SK-N-SH (cell line): ENCODE measurements around the gene SPIRE1. TPM values are rescaled to one million over a fixed set of nuclear protein-coding genes. Genes with fewer than 3 reads are reported as not detected.

ENCODE experiments used
- CTCF ChIA-PET: fragments of 300-600, 350-600 bp; formaldehyde crosslinking; extraction: SDS; loops from one replicate; lab custom pipeline; 2021; lab: Yijun Ruan, JAX
- POLR2A ChIA-PET: fragments of 350-600 bp; sonication (Branson Sonifier 250); formaldehyde crosslinking; extraction: SDS; loops from one replicate; lab custom pipeline; 2020; ENCODE audit warnings: antibody characterized with exemption, inconsistent platforms; lab: Yijun Ruan, JAX
- DNase-seq: peaks from one replicate; pipeline ENCODE4 v3.0.0; 2012
- H2AFZ ChIP-seq: fragments of 200-600 bp; sonication (generic); 2 replicates; pipeline ENCODE4 v1.8.1; 2016; ENCODE audit warnings: antibody characterized with exemption, mild to moderate bottlenecking, low read depth
- H3F3A ChIP-seq: fragments of 200-600 bp; sonication (generic); replicated peaks from 2 replicates; pipeline ENCODE3; 2016; ENCODE audit warnings: antibody characterized with exemption, mild to moderate bottlenecking; ENCODE audit not compliant: insufficient read depth
- H3K27ac ChIP-seq, 2 experiments: fragments of 200-500 bp in 1 of 2; fragments of 200-600 bp in 1 of 2; sonication (Bioruptor generic) in 1 of 2; sonication (generic), shearing (Covaris generic) in 1 of 2; 2 replicates each; pipeline versions ENCODE4 v1.5.1 to v1.6.1; 2014 to 2016; ENCODE audit warnings: low read depth in 2 of 2, inconsistent platforms in 1 of 2, low read length in 1 of 2, mild to moderate bottlenecking in 1 of 2, mixed read lengths in 1 of 2
- H3K27me3 ChIP-seq: fragments of 200-600 bp; sonication (generic), shearing (Covaris generic); 2 replicates; pipeline ENCODE4 v1.6.1; 2016; ENCODE audit warnings: mixed run types; ENCODE audit not compliant: insufficient read depth
- H3K36me3 ChIP-seq, 2 experiments: fragments of 200-500 bp in 1 of 2; fragments of 200-600 bp in 1 of 2; sonication (Bioruptor generic) in 1 of 2; sonication (generic) in 1 of 2; replicated peaks in 1 of 2; 2 replicates each; pipeline versions ENCODE3 to v1.5.1; 2014 to 2016; ENCODE audit warnings: low read length in 1 of 2, mild to moderate bottlenecking in 1 of 2; ENCODE audit not compliant: insufficient read depth in 2 of 2, control insufficient read depth in 1 of 2
- H3K4me1 ChIP-seq, 2 experiments: fragments of 200-500 bp in 1 of 2; fragments of 200-600 bp in 1 of 2; sonication (Bioruptor generic) in 1 of 2; sonication (generic), shearing (Covaris generic) in 1 of 2; 2 replicates each; pipeline versions ENCODE4 v1.5.1 to v1.6.1; 2014 to 2016; ENCODE audit warnings: low read depth in 1 of 2, low read length in 1 of 2, mixed run types in 1 of 2; ENCODE audit not compliant: insufficient read depth in 2 of 2, control insufficient read depth in 1 of 2
- H3K4me2 ChIP-seq: fragments of 200-600 bp; sonication (generic), shearing (Covaris generic); 2 replicates; pipeline ENCODE4 v1.6.1; 2017; ENCODE audit warnings: mixed run types
- H3K4me3 ChIP-seq, 2 experiments: fragments of 200-500 bp in 1 of 2; fragments of 200-600 bp in 1 of 2; sonication (Bioruptor generic) in 1 of 2; sonication (generic), shearing (Covaris generic) in 1 of 2; 2 replicates each; pipeline versions ENCODE4 v1.5.1 to v1.8.1; 2014 to 2016; ENCODE audit warnings: low read depth in 2 of 2, inconsistent platforms in 1 of 2, low read length in 1 of 2, mild to moderate bottlenecking in 1 of 2, mixed read lengths in 1 of 2, moderate library complexity in 1 of 2
- H3K79me2 ChIP-seq: fragments of 200-600 bp; sonication (generic); 2 replicates; pipeline ENCODE4 v1.8.1; 2017; ENCODE audit warnings: mild to moderate bottlenecking; ENCODE audit not compliant: insufficient read depth
- H3K9ac ChIP-seq: fragments of 200-600 bp; sonication (generic); 2 replicates; pipeline ENCODE4 v1.6.1; 2017; ENCODE audit warnings: mixed run types
- H3K9me2 ChIP-seq: fragments of 200-600 bp; sonication (generic); 2 replicates; pipeline ENCODE4 v1.6.1; 2017; ENCODE audit warnings: mixed run types
- H3K9me3 ChIP-seq: fragments of 200-600 bp; sonication (generic); 2 replicates; pipeline ENCODE4 v1.6.1; 2017; ENCODE audit warnings: mixed run types, mild to moderate bottlenecking, moderate library complexity
- H4K20me1 ChIP-seq: fragments of 200-600 bp; sonication (generic); 2 replicates; pipeline ENCODE4 v1.6.1; 2017; ENCODE audit warnings: mild to moderate bottlenecking, mixed run types; ENCODE audit not compliant: insufficient read depth
- CHD2 ChIP-seq: fragments of 150-350 bp; IDR thresholded peaks from 2 replicates; pipeline ENCODE4 v1.6.1; 2018; ENCODE audit warnings: low read length; ENCODE audit not compliant: partially characterized antibody
- ELF1 ChIP-seq: IDR thresholded peaks from 2 replicates; pipeline ENCODE4 v1.4.0; 2012
- EP300 ChIP-seq, 2 experiments: IDR thresholded peaks; 2 replicates each; pipeline versions ENCODE4 v1.4.0 to v1.6.1; 2012; ENCODE audit warnings: borderline replicate concordance in 1 of 2, low read depth in 1 of 2, low read length in 1 of 2
- EZH2phosphoT487 ChIP-seq: fragments of 200-600 bp; sonication (generic); IDR thresholded peaks from 2 replicates; pipeline ENCODE4 v1.6.1; 2017; ENCODE audit warnings: low read depth, mixed run types, mild to moderate bottlenecking, antibody characterized with exemption, moderate library complexity, borderline replicate concordance
- FOSL2 ChIP-seq: IDR thresholded peaks from 2 replicates; pipeline ENCODE4 v1.4.0; 2012; ENCODE audit warnings: low read depth, mild to moderate bottlenecking, moderate library complexity, borderline replicate concordance
- FOXJ3 ChIP-seq: sonication (generic); formaldehyde crosslinking; IDR thresholded peaks from 2 replicates; pipeline ENCODE4 v1.5.1; 2020; ENCODE audit warnings: mild to moderate bottlenecking, missing genetic modification reagents
- FOXM1 ChIP-seq: IDR thresholded peaks from 2 replicates; pipeline ENCODE4 v1.4.0; 2012; ENCODE audit warnings: low read depth, mild to moderate bottlenecking
- GABPA ChIP-seq: IDR thresholded peaks from 2 replicates; pipeline ENCODE4 v1.4.0; 2012; ENCODE audit warnings: low read depth, mild to moderate bottlenecking
- GATA2 ChIP-seq: sonication (generic); formaldehyde crosslinking; IDR thresholded peaks from 2 replicates; pipeline ENCODE4 v1.5.0; 2020; ENCODE audit warnings: mild to moderate bottlenecking, missing genetic modification reagents
- JUND ChIP-seq: IDR thresholded peaks from 2 replicates; pipeline ENCODE4 v1.4.0; 2012
- MAX ChIP-seq: IDR thresholded peaks from 2 replicates; pipeline ENCODE4 v1.4.0; 2012; ENCODE audit warnings: low read depth
- MEF2A ChIP-seq: IDR thresholded peaks from 2 replicates; pipeline ENCODE4 v1.4.0; 2012; ENCODE audit warnings: low read depth, borderline replicate concordance
- NFIC ChIP-seq: IDR thresholded peaks from 2 replicates; pipeline ENCODE4 v1.4.0; 2012; ENCODE audit warnings: borderline replicate concordance
- NRF1 ChIP-seq: IDR thresholded peaks from 2 replicates; pipeline ENCODE4 v1.6.1; 2012; ENCODE audit warnings: low read depth, mild to moderate bottlenecking, low read length
- PBX3 ChIP-seq: IDR thresholded peaks from 2 replicates; pipeline ENCODE4; 2012
- POLR2AphosphoS5 ChIP-seq: IDR thresholded peaks from 2 replicates; pipeline ENCODE4 v1.6.1; 2012; ENCODE audit warnings: low read depth, low read length
- RCOR1 ChIP-seq: fragments of 150-350 bp; IDR thresholded peaks from 2 replicates; pipeline ENCODE4 v1.6.1; 2017; ENCODE audit warnings: antibody characterized with exemption, low read length
- RFX5 ChIP-seq: IDR thresholded peaks from 2 replicates; pipeline ENCODE4 v1.6.1; 2012; ENCODE audit warnings: mild to moderate bottlenecking, improper control_type of control experiment, low read length
- RXRA ChIP-seq: IDR thresholded peaks from 2 replicates; pipeline ENCODE4 v1.4.0; 2012; ENCODE audit warnings: low read depth, mild to moderate bottlenecking, borderline replicate concordance
- SIN3A ChIP-seq: IDR thresholded peaks from 2 replicates; pipeline ENCODE4 v1.6.1; 2012; ENCODE audit warnings: low read depth, mild to moderate bottlenecking, low read length, moderate library complexity, borderline replicate concordance
- SMC3 ChIP-seq: IDR thresholded peaks from 2 replicates; pipeline ENCODE4 v1.6.1; 2012; ENCODE audit warnings: low read depth, low read length, improper control_type of control experiment
- TAF1 ChIP-seq: IDR thresholded peaks from 2 replicates; pipeline ENCODE4 v1.6.1; 2012; ENCODE audit warnings: low read depth, mild to moderate bottlenecking, low read length, moderate library complexity, borderline replicate concordance
- TCF12 ChIP-seq: IDR thresholded peaks from 2 replicates; pipeline ENCODE4 v1.4.0; 2012
- TEAD4 ChIP-seq: IDR thresholded peaks from 2 replicates; pipeline ENCODE4 v1.4.0; 2012; ENCODE audit warnings: mild to moderate bottlenecking, borderline replicate concordance; ENCODE audit not compliant: insufficient read depth
- YY1 ChIP-seq: IDR thresholded peaks from 2 replicates; pipeline ENCODE4 v1.4.0; 2012; ENCODE audit warnings: low read depth, mild to moderate bottlenecking
- WGBS: methylation state at CpG from one replicate; pipeline ENCODE4 v1.1.6; 2017; ENCODE audit warnings: low lambda C conversion rate; 5-methylcytosine and 5-hydroxymethylcytosine counted together
- polyA plus RNA-seq, 3 experiments: library from polyadenylated mRNA; depleted of rRNA; stranded (reverse); fragments of >200 nt; gene quantifications; 2 replicates each; pipeline ENCODE4 v1.2.3, GENCODE V29; 2012
- TF ChIP-seq, protein P1 (sequence below): fragments of 150-350 bp; IDR thresholded peaks from 2 replicates; pipeline ENCODE4 v1.6.1; 2017; ENCODE audit warnings: antibody characterized with exemption, low read length, low read depth, borderline replicate concordance
- TF ChIP-seq, protein P2 (sequence below): IDR thresholded peaks from 2 replicates; pipeline ENCODE4 v1.6.1; 2012; ENCODE audit warnings: mild to moderate bottlenecking, low read depth, low read length, moderate library complexity
- TF ChIP-seq, protein P3 (sequence below): IDR thresholded peaks from 2 replicates; pipeline ENCODE4 v1.4.0; 2012; ENCODE audit warnings: low read depth, borderline replicate concordance

Gene SPIRE1
- polyA plus RNA-seq, 1 of the 3 experiments (the other 2 are of a cell fraction), result 6.7 TPM

- Histone ChIP-seq H3K9me2 (no peaks in the 10 kb centered on the region), H2AFZ (no peak overlapping the region), H3F3A (peaks cover 25% of the 10 kb centered on the region), H3K4me2 (peak overlapping the region; percentile 64), H3K9ac (peak overlapping the region; percentile 65; the same call in 1 of the 2 replicates), H3K9me3 (no peaks in the 10 kb centered on the region), H3K79me2 (peaks cover 60% of the 10 kb centered on the region), H3K36me3 (no peaks in the 10 kb centered on the region), H3K27me3 (no peaks in the 10 kb centered on the region), H3K4me1 (peaks cover 6 to 17% of the 10 kb centered on the region in 2 experiments; a peak in 3 of 4 replicates), H4K20me1 (no peaks in the 10 kb centered on the region), H3K27ac (peak overlapping the region; percentile 45 to 88; a peak in 3 of 4 replicates), H3K4me3 (no peak overlapping the region)
- ChIA-PET CTCF (no interaction called here), POLR2A (no interaction called here)
- no peak for DNase-seq
- 28% methylated on average over 5 of the region's 5 CpGs for WGBS
- no peak for TF ChIP-seq GABPA
- TF ChIP-seq, protein P1, sequence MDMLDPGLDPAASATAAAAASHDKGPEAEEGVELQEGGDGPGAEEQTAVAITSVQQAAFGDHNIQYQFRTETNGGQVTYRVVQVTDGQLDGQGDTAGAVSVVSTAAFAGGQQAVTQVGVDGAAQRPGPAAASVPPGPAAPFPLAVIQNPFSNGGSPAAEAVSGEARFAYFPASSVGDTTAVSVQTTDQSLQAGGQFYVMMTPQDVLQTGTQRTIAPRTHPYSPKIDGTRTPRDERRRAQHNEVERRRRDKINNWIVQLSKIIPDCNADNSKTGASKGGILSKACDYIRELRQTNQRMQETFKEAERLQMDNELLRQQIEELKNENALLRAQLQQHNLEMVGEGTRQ, result no peak
- no peak for TF ChIP-seq RXRA
- no peak for TF ChIP-seq RFX5
- no peak for TF ChIP-seq EZH2phosphoT487
- no peak for TF ChIP-seq NFIC
- peak; percentile 42 for TF ChIP-seq TCF12
- TF ChIP-seq SMC3, result no peak
- no peak for TF ChIP-seq RCOR1
- no peak for TF ChIP-seq FOXM1
- TF ChIP-seq POLR2AphosphoS5, result no peak
- peak; percentile 32; the same call in 1 of the 2 replicates for TF ChIP-seq TEAD4
- TF ChIP-seq YY1, result no peak
- no peak for TF ChIP-seq MEF2A
- peak; percentile 66 for TF ChIP-seq NRF1
- TF ChIP-seq FOSL2, result peak; percentile 28; the same call in 1 of the 2 replicates
- TF ChIP-seq, protein P2, sequence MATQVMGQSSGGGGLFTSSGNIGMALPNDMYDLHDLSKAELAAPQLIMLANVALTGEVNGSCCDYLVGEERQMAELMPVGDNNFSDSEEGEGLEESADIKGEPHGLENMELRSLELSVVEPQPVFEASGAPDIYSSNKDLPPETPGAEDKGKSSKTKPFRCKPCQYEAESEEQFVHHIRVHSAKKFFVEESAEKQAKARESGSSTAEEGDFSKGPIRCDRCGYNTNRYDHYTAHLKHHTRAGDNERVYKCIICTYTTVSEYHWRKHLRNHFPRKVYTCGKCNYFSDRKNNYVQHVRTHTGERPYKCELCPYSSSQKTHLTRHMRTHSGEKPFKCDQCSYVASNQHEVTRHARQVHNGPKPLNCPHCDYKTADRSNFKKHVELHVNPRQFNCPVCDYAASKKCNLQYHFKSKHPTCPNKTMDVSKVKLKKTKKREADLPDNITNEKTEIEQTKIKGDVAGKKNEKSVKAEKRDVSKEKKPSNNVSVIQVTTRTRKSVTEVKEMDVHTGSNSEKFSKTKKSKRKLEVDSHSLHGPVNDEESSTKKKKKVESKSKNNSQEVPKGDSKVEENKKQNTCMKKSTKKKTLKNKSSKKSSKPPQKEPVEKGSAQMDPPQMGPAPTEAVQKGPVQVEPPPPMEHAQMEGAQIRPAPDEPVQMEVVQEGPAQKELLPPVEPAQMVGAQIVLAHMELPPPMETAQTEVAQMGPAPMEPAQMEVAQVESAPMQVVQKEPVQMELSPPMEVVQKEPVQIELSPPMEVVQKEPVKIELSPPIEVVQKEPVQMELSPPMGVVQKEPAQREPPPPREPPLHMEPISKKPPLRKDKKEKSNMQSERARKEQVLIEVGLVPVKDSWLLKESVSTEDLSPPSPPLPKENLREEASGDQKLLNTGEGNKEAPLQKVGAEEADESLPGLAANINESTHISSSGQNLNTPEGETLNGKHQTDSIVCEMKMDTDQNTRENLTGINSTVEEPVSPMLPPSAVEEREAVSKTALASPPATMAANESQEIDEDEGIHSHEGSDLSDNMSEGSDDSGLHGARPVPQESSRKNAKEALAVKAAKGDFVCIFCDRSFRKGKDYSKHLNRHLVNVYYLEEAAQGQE, result no peak
- TF ChIP-seq JUND, result 0 out of 2 replicates have a peak, but pooled peaks have one; percentile 7
- no peak for TF ChIP-seq GATA2
- no peak for TF ChIP-seq ELF1
- no peak for TF ChIP-seq MAX
- no peak for TF ChIP-seq TAF1
- no peak for TF ChIP-seq EP300 (IDR thresholded peaks at IDR 0.05; ENCODE audit: borderline replicate concordance in 1 of 2, low read depth in 1 of 2, low read length in 1 of 2)
- TF ChIP-seq, protein P3, sequence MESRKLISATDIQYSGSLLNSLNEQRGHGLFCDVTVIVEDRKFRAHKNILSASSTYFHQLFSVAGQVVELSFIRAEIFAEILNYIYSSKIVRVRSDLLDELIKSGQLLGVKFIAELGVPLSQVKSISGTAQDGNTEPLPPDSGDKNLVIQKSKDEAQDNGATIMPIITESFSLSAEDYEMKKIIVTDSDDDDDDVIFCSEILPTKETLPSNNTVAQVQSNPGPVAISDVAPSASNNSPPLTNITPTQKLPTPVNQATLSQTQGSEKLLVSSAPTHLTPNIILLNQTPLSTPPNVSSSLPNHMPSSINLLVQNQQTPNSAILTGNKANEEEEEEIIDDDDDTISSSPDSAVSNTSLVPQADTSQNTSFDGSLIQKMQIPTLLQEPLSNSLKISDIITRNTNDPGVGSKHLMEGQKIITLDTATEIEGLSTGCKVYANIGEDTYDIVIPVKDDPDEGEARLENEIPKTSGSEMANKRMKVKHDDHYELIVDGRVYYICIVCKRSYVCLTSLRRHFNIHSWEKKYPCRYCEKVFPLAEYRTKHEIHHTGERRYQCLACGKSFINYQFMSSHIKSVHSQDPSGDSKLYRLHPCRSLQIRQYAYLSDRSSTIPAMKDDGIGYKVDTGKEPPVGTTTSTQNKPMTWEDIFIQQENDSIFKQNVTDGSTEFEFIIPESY, result no peak
- TF ChIP-seq FOXJ3 (CRISPR knock-in tag), result no peak
- TF ChIP-seq CHD2, result no peak
- TF ChIP-seq SIN3A, result no peak
- peak; percentile 30; the same call in 1 of the 2 replicates for TF ChIP-seq PBX3
Measured at GRCh38 chr18:12597760-12598159, 60.1 kb downstream of the SPIRE1 start.
